GM12878 (cell line): Measurements from ENCODE around the gene CDH18. TPM values are rescaled to one million over a fixed set of nuclear protein-coding genes. Genes with fewer than 3 reads are reported as not detected.

Experiments
- ATAC-seq: fragments of 200-7000 bp; cut with Tn5 transposase; 3 replicates; pipeline ENCODE4 v1.9.1; 2020; ENCODE audit warnings: mild to moderate bottlenecking, moderate library complexity
- BruUV-seq: library from RNA; stranded (reverse); fragments of 400-500 nt; replicated peaks from 2 replicates; lab custom pipeline; 2021; lab: Mats Ljungman, UMichigan
- CTCF ChIA-PET: fragments of 300-600 bp; sonication (Branson Sonifier 250); formaldehyde crosslinking; extraction: SDS; loops from one replicate; lab custom pipeline; 2021; ENCODE audit warnings: inconsistent platforms; lab: Yijun Ruan, JAX
- POLR2A ChIA-PET: fragments of 350-600 bp; formaldehyde crosslinking; extraction: SDS; loops from one replicate; lab custom pipeline; 2021; ENCODE audit warnings: inconsistent platforms; lab: Charles Lee
- RAD21 ChIA-PET: fragments of 300-600 bp; sonication (Branson Sonifier 250); formaldehyde crosslinking; loops from one replicate; lab custom pipeline; 2023; ENCODE audit warnings: antibody characterized with exemption; ENCODE audit not compliant: unreplicated experiment; lab: Charles Lee
- SMC1A ChIA-PET: fragments of 300-600 bp; sonication (Branson Sonifier 250); formaldehyde crosslinking; loops from one replicate; lab custom pipeline; 2023; ENCODE audit not compliant: unreplicated experiment, uncharacterized antibody; lab: Charles Lee
- DNase-seq: peaks from one replicate; pipeline ENCODE4 v3.0.0-alpha.2; 2011; ENCODE audit warnings: low read depth, low spot score
- FAIRE-seq: peaks from 3 replicates; lab custom pipeline; 2011; peaks lifted over from hg19 to GRCh38; lab: Jason Lieb, UNC
- H2AFZ ChIP-seq: 2 replicates; pipeline ENCODE4 v1.6.0; 2011; ENCODE audit warnings: low read depth, low read length, control low read depth; ENCODE audit not compliant: control insufficient read depth
- H3K27ac ChIP-seq: 2 replicates; pipeline ENCODE4 v1.5.1; 2011; ENCODE audit warnings: control low read depth; ENCODE audit not compliant: control insufficient read depth, insufficient read depth
- H3K27me3 ChIP-seq, 2 experiments: replicated peaks in 1 of 2; 2 replicates each; pipeline versions ENCODE4 v1.6.0 to v1.6.1; 2011; ENCODE audit warnings: low read length in 1 of 2; ENCODE audit not compliant: control insufficient read depth in 2 of 2, insufficient read depth in 2 of 2
- H3K36me3 ChIP-seq, 2 experiments: 2 replicates each; pipeline ENCODE4 v1.5.1; 2011; ENCODE audit warnings: low read length in 1 of 2; ENCODE audit not compliant: control insufficient read depth in 2 of 2, insufficient read depth in 2 of 2
- H3K4me1 ChIP-seq: 2 replicates; pipeline ENCODE4 v1.6.1; 2011; ENCODE audit warnings: mild to moderate bottlenecking, low read length, moderate library complexity, mixed read lengths; ENCODE audit not compliant: control insufficient read depth, insufficient read depth
- H3K4me2 ChIP-seq: 2 replicates; pipeline ENCODE4 v1.6.0; 2011; ENCODE audit warnings: control low read depth; ENCODE audit not compliant: control insufficient read depth, insufficient read depth
- H3K4me3 ChIP-seq: fragments of 200-600 bp; sonication (generic); 2 replicates; pipeline ENCODE4 v1.5.1; 2016
- H3K79me2 ChIP-seq: 2 replicates; pipeline ENCODE4 v1.6.0; 2011; ENCODE audit warnings: low read length; ENCODE audit not compliant: control insufficient read depth, insufficient read depth
- H3K9ac ChIP-seq: 2 replicates; pipeline ENCODE4 v1.8.0; 2011; ENCODE audit warnings: low read length, control low read depth, mixed read lengths; ENCODE audit not compliant: control insufficient read depth, insufficient read depth
- H3K9me3 ChIP-seq: replicated peaks from 3 replicates; pipeline ENCODE4 v1.5.1; 2011; ENCODE audit warnings: mild to moderate bottlenecking, low read length; ENCODE audit not compliant: control insufficient read depth, insufficient read depth
- H4K20me1 ChIP-seq: 2 replicates; pipeline ENCODE4 v1.6.0; 2011; ENCODE audit not compliant: control insufficient read depth, insufficient read depth
- E4F1 ChIP-seq: fragments of 450-650 bp; IDR thresholded peaks from 2 replicates; pipeline ENCODE4 v1.6.1; 2018; ENCODE audit warnings: borderline replicate concordance, mild to moderate bottlenecking; ENCODE audit not compliant: partially characterized antibody
- ESRRA ChIP-seq: IDR thresholded peaks from 2 replicates; pipeline ENCODE4 v1.6.1; 2012; ENCODE audit warnings: mild to moderate bottlenecking, low read length, improper control_type of control experiment
- JUND ChIP-seq: IDR thresholded peaks from 2 replicates; pipeline ENCODE4 v1.6.1; 2012; ENCODE audit warnings: low read depth, mild to moderate bottlenecking, low read length, improper control_type of control experiment, moderate library complexity
- KDM1A ChIP-seq: fragments of 200-600 bp; sonication (generic); IDR thresholded peaks from 2 replicates; pipeline ENCODE4 v1.6.1; 2016; ENCODE audit warnings: borderline replicate concordance
- LARP7 ChIP-seq: fragments of 450-650 bp; IDR thresholded peaks from 2 replicates; pipeline ENCODE4 v1.6.1; 2017; ENCODE audit warnings: mild to moderate bottlenecking
- MXI1 ChIP-seq: fragments of 150-350 bp; IDR thresholded peaks from 2 replicates; pipeline ENCODE4 v1.6.1; 2011; ENCODE audit warnings: low read depth, mild to moderate bottlenecking, inconsistent platforms, low read length, improper control_type of control experiment
- NBN ChIP-seq: fragments of 450-650 bp; IDR thresholded peaks from 2 replicates; pipeline ENCODE4 v1.6.1; 2016
- NR2C1 ChIP-seq: fragments of 450-650 bp; IDR thresholded peaks from 2 replicates; pipeline ENCODE4 v1.6.1; 2017; ENCODE audit warnings: antibody characterized with exemption, mild to moderate bottlenecking, moderate library complexity
- PAX8 ChIP-seq: fragments of 450-650 bp; IDR thresholded peaks from 2 replicates; pipeline ENCODE4 v1.6.1; 2017; ENCODE audit warnings: mild to moderate bottlenecking, moderate library complexity
- PRDM15 ChIP-seq: fragments of 450-650 bp; formaldehyde crosslinking; IDR thresholded peaks from 2 replicates; pipeline ENCODE4 v1.4.0; 2020; ENCODE audit warnings: mild to moderate bottlenecking, moderate library complexity
- RAD21 ChIP-seq: IDR thresholded peaks from 2 replicates; pipeline ENCODE4 v1.6.1; 2011; ENCODE audit warnings: mild to moderate bottlenecking, low read depth, low read length, moderate library complexity; ENCODE audit not compliant: insufficient read depth
- RBBP5 ChIP-seq: fragments of 200-600 bp; sonication (generic); conservative IDR thresholded peaks from 2 replicates; pipeline ENCODE4 v1.6.1; 2016
- SP1 ChIP-seq: IDR thresholded peaks from one replicate; pipeline ENCODE4 v1.6.1; 2011; ENCODE audit warnings: low read depth, low read length
- SREBF2 ChIP-seq: IDR thresholded peaks from 2 replicates; pipeline ENCODE4 v1.6.1; 2012; ENCODE audit warnings: mild to moderate bottlenecking, low read length
- STAT1 ChIP-seq: fragments of 450-650 bp; conservative IDR thresholded peaks from 2 replicates; pipeline ENCODE4 v1.6.1; 2014; ENCODE audit warnings: antibody characterized with exemption, mild to moderate bottlenecking
- TBL1XR1 ChIP-seq: IDR thresholded peaks from 2 replicates; pipeline ENCODE4 v1.6.1; 2012; ENCODE audit warnings: low read depth, low read length, improper control_type of control experiment
- ZBED1 ChIP-seq: IDR thresholded peaks from 2 replicates; pipeline ENCODE4 v1.6.1; 2016; ENCODE audit warnings: borderline replicate concordance
- WGBS: methylation state at CpG from one replicate; pipeline ENCODE4 v1.1.6; 2016; ENCODE audit warnings: low lambda C conversion rate; ENCODE audit not compliant: insufficient replicate concordance, insufficient coverage; ENCODE audit errors: missing lambda C conversion rate; 5-methylcytosine and 5-hydroxymethylcytosine counted together
- in situ Hi-C: fragments of 300-500 bp; cut with MboI; formaldehyde crosslinking; loops from 9 replicates; pipeline ENCODE4 v1.14.3; 2018; ENCODE audit warnings: mixed read lengths
- intact Hi-C: fragments of 100-400 bp; cut with micrococcal nuclease; formaldehyde crosslinking; loops from one replicate; pipeline ENCODE4 v1.14.2; 2022; ENCODE audit not compliant: unreplicated experiment
- polyA plus RNA-seq, 11 experiments: library from polyadenylated mRNA; depleted of rRNA in 4 of 11; unstranded in 6 of 11; stranded (reverse) in 5 of 11; fragments of >200 nt; fragmentation: Nextera tagmentation in 4 of 11; fragmentation: Illumina TruSeq in 1 of 11; extraction: Ambion mirVana in 4 of 11; extraction: Trizol in 1 of 11; gene quantifications; 1 replicate in 1 of 11; 2 replicates in 10 of 11; pipeline versions ENCODE4 v1.2.1 to v1.2.3, GENCODE V29; 2011 to 2016; ENCODE audit warnings: inconsistent platforms in 2 of 11, missing spikeins in 2 of 11, low read depth in 1 of 11
- total RNA-seq, 4 experiments: library from RNA; depleted of rRNA in 3 of 4; stranded (reverse); fragments of >200 nt in 3 of 4; fragmentation: Illumina TruSeq in 1 of 4; extraction: Trizol in 1 of 4; gene quantifications; 2 replicates each; pipeline versions ENCODE4 v1.2.1 to v1.2.3, GENCODE V29; 2013 to 2021

CDH18 gene
- total and polyA plus RNA-seq, 10 of the 15 experiments (the other 5 are each of a cell fraction or from before 2014, with no cell fraction given), result 0.41 TPM; not detected in 9

DNA sequence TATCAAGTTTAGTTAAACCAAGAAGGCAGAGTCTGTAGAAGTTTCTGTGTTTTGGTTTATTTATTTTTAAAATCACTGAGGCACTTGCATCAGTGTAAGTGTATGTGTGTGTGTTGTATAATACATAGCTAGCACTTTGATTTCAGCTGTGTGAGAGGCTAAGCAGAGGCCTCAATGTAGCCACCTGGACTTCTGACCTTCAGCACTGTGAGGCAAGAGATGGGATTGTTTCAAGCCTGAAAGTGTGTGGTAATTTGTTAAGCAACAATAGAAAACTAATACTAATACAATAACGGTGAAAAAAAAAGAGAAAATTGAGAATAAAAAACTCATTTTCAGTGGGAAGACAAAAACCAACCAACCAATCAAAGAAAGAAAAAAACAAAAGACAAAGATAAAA is 327.3 kb downstream of the CDH18 start:
- no peak for FAIRE-seq
- DNase-seq, result no peak
- no peaks in the 10 kb centered on the region for H3K4me1 ChIP-seq
- no peak for ATAC-seq
- WGBS, result 75% methylated on average over 1 of the region's 1 CpG
- ChIA-PET SMC1A (no interaction called here), POLR2A (no interaction called here), RAD21 (no interaction called here), CTCF (interaction anchor here (1.4 kb wide), 1 partner anchor 17 kb away, joined by 3 read pairs; no protein-coding TSS in a partner anchor)
- H3K27ac ChIP-seq, result no peak overlapping the region
- BruUV-seq, result no TSS peak
- no peak overlapping the region for H2AFZ ChIP-seq
- no peak overlapping the region for H3K4me3 ChIP-seq
- in situ Hi-C loops, result no loop called here
- H3K79me2 ChIP-seq, result no peaks in the 10 kb centered on the region
- no peaks in the 10 kb centered on the region for H4K20me1 ChIP-seq
- no peaks in the 10 kb centered on the region for H3K9me3 ChIP-seq
- no peaks in the 10 kb centered on the region for H3K36me3 ChIP-seq
- no peak overlapping the region for H3K4me2 ChIP-seq
- no peak for TF ChIP-seq STAT1
- TF ChIP-seq ESRRA, result no peak
- TF ChIP-seq PRDM15 (CRISPR knock-in tag), result no peak
- no peak for TF ChIP-seq KDM1A
- no peak for TF ChIP-seq RAD21
- TF ChIP-seq LARP7, result no peak
- TF ChIP-seq RBBP5, result no peak
- no peak for TF ChIP-seq NBN
- TF ChIP-seq PAX8, result no peak
- no peak for TF ChIP-seq SREBF2
- TF ChIP-seq ZBED1, result no peak
- TF ChIP-seq E4F1, result no peak
- no peak for TF ChIP-seq NR2C1
- no peak for TF ChIP-seq TBL1XR1
- no peak for TF ChIP-seq SP1
- TF ChIP-seq MXI1, result no peak
- TF ChIP-seq JUND, result no peak
- intact Hi-C loops, result no loop called here
- no peaks in the 10 kb centered on the region for H3K27me3 ChIP-seq
- H3K9ac ChIP-seq, result no peak overlapping the region
